Liver (tissue), 3 donors: ENCODE measurements around the gene IL11.
"Not testable (repeated sequence)": the region's sequence is repeated elsewhere in the genome, so short reads cannot be mapped to it uniquely, and the experiment has no call there.

Experiments used
- CTCF ChIP-seq: fragments of 150-350 bp; IDR thresholded peaks from 2 replicates; pipeline ENCODE4 v1.5.1; 2017; ENCODE audit warnings: improper control_type of control experiment, low read depth, low read length; ENCODE audit not compliant: missing input control
- GABPA ChIP-seq, 2 donors: IDR thresholded peaks in 1 of 2; conservative IDR thresholded peaks in 1 of 2; 2 replicates each; pipeline ENCODE4 v1.6.1; 2016; ENCODE audit warnings: antibody characterized with exemption in 2 of 2, mild to moderate bottlenecking in 1 of 2, moderate library complexity in 1 of 2
- RXRA ChIP-seq, 2 donors: IDR thresholded peaks; 2 replicates each; pipeline ENCODE4 v1.6.1; 2017 to 2018; ENCODE audit warnings: antibody characterized with exemption in 2 of 2, mild to moderate bottlenecking in 1 of 2
- SP1 ChIP-seq: IDR thresholded peaks from 2 replicates; pipeline ENCODE4 v1.6.1; 2018; ENCODE audit warnings: antibody characterized with exemption, mild to moderate bottlenecking
- donor health status: healthy.
- donor health status: healthy.

- not testable (repeated sequence) for TF ChIP-seq SP1; GABPA (IDR thresholded peaks at IDR 0.05 in 1 of 2, conservative IDR thresholded peaks at IDR 0.05 in 1 of 2); CTCF; RXRA (IDR thresholded peaks at IDR 0.05)
Measured at GRCh38 chr19:55329791-55330190, 40.5 kb downstream of the IL11 start.
